Upper lobe of left lung (tissue), 4 donors: Measurements from ENCODE around the gene RMRP.

Experiments
- POLR2A ChIP-seq, 4 donors: fragments of 450-650 bp; IDR thresholded peaks; one replicate each; pipeline ENCODE4 v1.5.1; 2016 to 2017; ENCODE audit warnings: antibody characterized with exemption in 4 of 4, mild to moderate bottlenecking in 2 of 4
- POLR2AphosphoS5 ChIP-seq, 2 donors: sonication (generic); formaldehyde crosslinking; IDR thresholded peaks; one replicate each; pipeline ENCODE4 v1.5.1; 2017; ENCODE audit warnings: antibody characterized with exemption in 2 of 2
- TF ChIP-seq, protein P1 (sequence below), 6 experiments: fragments of 450-650 bp in 4 of 6; fragments of 200-600 bp in 2 of 6; sonication (generic) in 2 of 6; IDR thresholded peaks; one replicate each; pipeline ENCODE4 v1.5.1; 2016 to 2019; ENCODE audit warnings: antibody characterized with exemption in 6 of 6

DNA sequence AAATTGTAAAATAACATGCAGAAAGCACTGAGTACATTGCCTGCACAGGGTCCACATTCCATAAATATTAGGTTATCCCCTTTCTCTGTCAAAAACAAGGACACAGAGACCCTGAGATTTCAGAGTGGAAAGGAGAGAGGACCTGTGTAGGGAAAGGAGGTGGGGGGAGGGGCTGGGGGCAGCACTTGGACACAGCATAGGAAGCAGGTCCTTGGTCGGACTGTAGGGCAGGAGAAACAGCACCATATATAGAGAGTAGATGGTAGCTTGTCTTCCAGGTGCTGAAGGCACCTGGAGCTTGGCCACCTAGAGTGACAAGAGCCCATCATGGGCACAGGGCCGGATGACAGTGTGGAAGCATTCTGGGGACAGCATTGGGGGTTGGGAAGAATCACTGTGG lies 29.5 kb upstream of the RMRP start:
- TF ChIP-seq POLR2AphosphoS5 (IDR thresholded peaks at IDR 0.05) = no peak
- TF ChIP-seq, protein P1, sequence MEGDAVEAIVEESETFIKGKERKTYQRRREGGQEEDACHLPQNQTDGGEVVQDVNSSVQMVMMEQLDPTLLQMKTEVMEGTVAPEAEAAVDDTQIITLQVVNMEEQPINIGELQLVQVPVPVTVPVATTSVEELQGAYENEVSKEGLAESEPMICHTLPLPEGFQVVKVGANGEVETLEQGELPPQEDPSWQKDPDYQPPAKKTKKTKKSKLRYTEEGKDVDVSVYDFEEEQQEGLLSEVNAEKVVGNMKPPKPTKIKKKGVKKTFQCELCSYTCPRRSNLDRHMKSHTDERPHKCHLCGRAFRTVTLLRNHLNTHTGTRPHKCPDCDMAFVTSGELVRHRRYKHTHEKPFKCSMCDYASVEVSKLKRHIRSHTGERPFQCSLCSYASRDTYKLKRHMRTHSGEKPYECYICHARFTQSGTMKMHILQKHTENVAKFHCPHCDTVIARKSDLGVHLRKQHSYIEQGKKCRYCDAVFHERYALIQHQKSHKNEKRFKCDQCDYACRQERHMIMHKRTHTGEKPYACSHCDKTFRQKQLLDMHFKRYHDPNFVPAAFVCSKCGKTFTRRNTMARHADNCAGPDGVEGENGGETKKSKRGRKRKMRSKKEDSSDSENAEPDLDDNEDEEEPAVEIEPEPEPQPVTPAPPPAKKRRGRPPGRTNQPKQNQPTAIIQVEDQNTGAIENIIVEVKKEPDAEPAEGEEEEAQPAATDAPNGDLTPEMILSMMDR (IDR thresholded peaks at IDR 0.05) = no peak
- no peak for TF ChIP-seq POLR2A (IDR thresholded peaks at IDR 0.05)
